HFF-Myc (cell line): Measurements from ENCODE around the gene CDC73.
"Not testable (repeated sequence)": the region's sequence is repeated elsewhere in the genome, so short reads cannot be mapped to it uniquely, and the experiment has no call there.

Source experiments
- DNase-seq: peaks from one replicate; pipeline ENCODE4 v3.0.0-alpha.2; 2011; ENCODE audit warnings: low read depth; ENCODE audit errors: extremely low read depth
- H3K4me3 ChIP-seq: replicated peaks from 2 replicates; pipeline ENCODE4 v1.5.1; 2011; ENCODE audit warnings: low read depth, mild to moderate bottlenecking, control low read depth, low read length
- TF ChIP-seq, protein P1 (sequence below): IDR thresholded peaks from 2 replicates; pipeline ENCODE4 v1.5.1; 2012; ENCODE audit warnings: mild to moderate bottlenecking, low read depth, low read length, control low read depth; ENCODE audit errors: missing control alignments

The CDC73 gene

GRCh38 chr1:193216920-193217319 lies 95.1 kb downstream of the CDC73 start:
- no peak overlapping the region for H3K4me3 ChIP-seq
- no peak for DNase-seq
- TF ChIP-seq, protein P1, sequence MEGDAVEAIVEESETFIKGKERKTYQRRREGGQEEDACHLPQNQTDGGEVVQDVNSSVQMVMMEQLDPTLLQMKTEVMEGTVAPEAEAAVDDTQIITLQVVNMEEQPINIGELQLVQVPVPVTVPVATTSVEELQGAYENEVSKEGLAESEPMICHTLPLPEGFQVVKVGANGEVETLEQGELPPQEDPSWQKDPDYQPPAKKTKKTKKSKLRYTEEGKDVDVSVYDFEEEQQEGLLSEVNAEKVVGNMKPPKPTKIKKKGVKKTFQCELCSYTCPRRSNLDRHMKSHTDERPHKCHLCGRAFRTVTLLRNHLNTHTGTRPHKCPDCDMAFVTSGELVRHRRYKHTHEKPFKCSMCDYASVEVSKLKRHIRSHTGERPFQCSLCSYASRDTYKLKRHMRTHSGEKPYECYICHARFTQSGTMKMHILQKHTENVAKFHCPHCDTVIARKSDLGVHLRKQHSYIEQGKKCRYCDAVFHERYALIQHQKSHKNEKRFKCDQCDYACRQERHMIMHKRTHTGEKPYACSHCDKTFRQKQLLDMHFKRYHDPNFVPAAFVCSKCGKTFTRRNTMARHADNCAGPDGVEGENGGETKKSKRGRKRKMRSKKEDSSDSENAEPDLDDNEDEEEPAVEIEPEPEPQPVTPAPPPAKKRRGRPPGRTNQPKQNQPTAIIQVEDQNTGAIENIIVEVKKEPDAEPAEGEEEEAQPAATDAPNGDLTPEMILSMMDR: no peak

- TF ChIP-seq, protein P1: no peak
- no peak overlapping the region for H3K4me3 ChIP-seq
- DNase-seq: no peak
Measured at GRCh38 chr1:193219391-193219790, 97.6 kb downstream of the CDC73 start.

DNA sequence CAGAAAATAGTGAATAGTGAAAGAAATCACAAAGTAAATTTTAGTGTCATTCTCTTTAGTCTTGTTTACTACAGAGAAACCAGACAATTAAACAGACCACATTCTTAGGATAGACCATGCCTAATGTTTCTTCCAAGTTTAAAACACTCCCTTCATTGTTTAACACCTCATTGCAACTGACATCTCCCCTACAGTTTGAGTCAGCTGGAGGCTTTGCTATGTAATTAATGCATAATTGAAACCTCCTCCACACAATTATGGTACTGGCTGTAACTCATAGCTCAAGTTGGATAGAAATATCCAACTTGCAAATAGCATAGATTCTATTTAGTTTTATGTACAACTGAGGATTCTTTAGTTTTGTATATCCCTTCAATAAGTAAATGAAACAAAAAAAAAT lies 99.8 kb downstream of the CDC73 start:
- no peak for DNase-seq
- no peak overlapping the region for H3K4me3 ChIP-seq
- TF ChIP-seq, protein P1: no peak

DNA sequence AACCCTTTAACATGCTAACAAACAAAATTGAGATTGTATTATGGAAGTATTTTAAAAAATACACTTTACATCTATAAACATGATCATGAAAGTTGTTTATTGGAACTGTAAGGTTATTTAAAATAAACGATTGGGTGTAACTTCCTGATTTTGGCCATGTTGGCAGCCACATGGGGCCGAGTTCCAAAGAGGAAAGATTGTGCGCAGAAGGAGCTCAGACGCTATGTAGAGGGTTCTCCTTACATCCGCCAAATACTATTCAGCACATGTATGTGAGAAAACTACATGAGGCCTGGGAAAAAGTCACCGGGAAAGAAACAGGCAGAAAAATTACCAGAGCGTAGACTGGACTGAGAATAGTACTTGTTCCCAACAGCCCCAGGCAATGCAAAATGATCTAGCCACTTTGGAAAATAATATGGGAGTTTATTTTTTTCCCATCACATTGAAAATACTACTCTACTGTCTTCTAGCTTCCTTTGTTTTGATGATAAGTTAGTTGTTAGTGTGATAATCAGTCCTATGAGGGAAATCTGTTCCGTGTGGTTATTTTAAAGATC lies 100.3 kb downstream of the CDC73 start:
- H3K4me3 ChIP-seq: no peak overlapping the region
- no peak for DNase-seq
- TF ChIP-seq, protein P1: no peak

- TF ChIP-seq, protein P1: no peak
- H3K4me3 ChIP-seq: no peak overlapping the region
- DNase-seq: peak; percentile 9
Measured at GRCh38 chr1:193229136-193229535, 107.3 kb downstream of the CDC73 start.

GRCh38 chr1:193231146-193231545 lies 109.3 kb downstream of the CDC73 start:
- H3K4me3 ChIP-seq, DNase-seq: not testable (repeated sequence)

DNA sequence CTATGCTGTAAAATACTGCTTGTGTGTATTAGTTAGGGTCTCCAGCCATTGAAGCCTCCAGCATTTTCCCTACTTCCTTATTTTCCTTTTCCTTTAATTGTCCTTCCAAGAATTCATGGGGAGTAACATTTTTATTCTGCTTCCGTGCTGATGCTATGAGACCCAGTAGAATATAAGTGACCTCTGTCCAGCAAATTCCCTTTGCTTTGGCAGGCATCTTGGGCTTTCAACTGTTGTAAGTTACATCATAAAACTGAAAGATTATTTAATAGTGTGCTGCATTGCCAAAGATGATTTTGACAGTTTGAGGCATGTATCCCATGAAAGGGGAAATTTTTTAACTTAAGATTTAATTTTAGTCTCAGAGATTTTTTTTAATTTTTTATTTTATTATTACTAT lies 112.7 kb downstream of the CDC73 start:
- DNase-seq: no peak
- TF ChIP-seq, protein P1: no peak

More for the DNA sequence above, 112.7 kb downstream of the CDC73 start:
- H3K4me3 ChIP-seq: no peak overlapping the region
